Neutrophil (primary cell): ENCODE data around the gene RECQL5.
A peak's percentile ranks its signal among the peaks of the same experiment; 100 is the strongest.

Experiments
- H3K27ac ChIP-seq: fragments of 200-600 bp; sonication (generic); 2 replicates; pipeline ENCODE4 v1.5.1; 2016; ENCODE audit warnings: mild to moderate bottlenecking, moderate library complexity
- H3K27me3 ChIP-seq: fragments of 200-600 bp; sonication (generic); 2 replicates; pipeline ENCODE4 v1.6.0; 2016; ENCODE audit warnings: mild to moderate bottlenecking
- H3K36me3 ChIP-seq: fragments of 200-600 bp; sonication (generic); 2 replicates; pipeline ENCODE4 v1.5.1; 2017
- H3K4me1 ChIP-seq, 2 experiments: fragments of 200-600 bp in 1 of 2; sonication (generic) in 1 of 2; 1 replicate in 1 of 2; 2 replicates in 1 of 2; pipeline versions ENCODE4 v1.5.1 to v1.6.1; 2013 to 2016; ENCODE audit warnings: low read depth in 1 of 2, low read length in 1 of 2, mild to moderate bottlenecking in 1 of 2, moderate library complexity in 1 of 2; ENCODE audit not compliant: control insufficient read depth in 1 of 2, insufficient read depth in 1 of 2
- H3K4me3 ChIP-seq, 2 experiments: fragments of 200-600 bp in 1 of 2; sonication (generic) in 1 of 2; 1 replicate in 1 of 2; 2 replicates in 1 of 2; pipeline ENCODE4 v1.5.1; 2013 to 2016; ENCODE audit warnings: low read depth in 1 of 2, low read length in 1 of 2, mild to moderate bottlenecking in 1 of 2, moderate library complexity in 1 of 2
- H3K9me3 ChIP-seq: fragments of 200-600 bp; sonication (generic); 2 replicates; pipeline ENCODE4 v1.5.1; 2016
- TF ChIP-seq, protein P1 (sequence below): fragments of 200-600 bp; sonication (generic); IDR thresholded peaks from 2 replicates; pipeline ENCODE4 v1.5.1; 2016; ENCODE audit warnings: antibody characterized with exemption

Gene RECQL5

DNA sequence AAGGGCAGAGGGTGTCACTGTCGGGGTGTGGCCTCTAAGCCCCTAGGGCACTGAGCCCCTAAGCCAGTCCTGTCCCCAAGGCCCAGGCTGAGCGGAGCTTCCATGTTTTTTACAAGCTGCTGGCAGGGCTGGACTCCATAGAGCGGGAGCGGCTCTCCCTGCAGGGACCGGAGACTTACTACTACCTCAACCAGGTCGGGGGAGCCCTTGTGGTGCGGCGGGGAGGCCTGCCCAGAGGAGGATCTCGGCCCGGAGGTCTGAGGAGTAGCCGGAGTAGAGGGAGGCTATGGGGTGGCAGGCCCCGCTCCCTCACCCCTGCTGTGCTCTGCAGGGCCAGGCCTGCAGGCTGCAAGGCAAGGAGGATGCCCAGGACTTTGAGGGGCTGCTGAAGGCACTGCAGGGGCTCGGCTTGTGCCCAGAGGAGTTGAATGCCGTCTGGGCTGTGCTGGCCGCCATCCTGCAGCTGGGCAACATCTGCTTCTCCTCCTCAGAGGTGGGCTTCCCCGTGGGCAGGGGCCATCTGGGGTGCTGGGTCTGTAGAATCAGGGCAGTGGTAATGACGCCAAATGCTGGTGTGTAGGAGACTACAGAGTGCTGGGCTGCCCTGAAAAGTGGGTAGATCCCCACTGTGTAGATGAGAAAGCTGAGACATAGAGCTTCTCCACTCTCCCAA is 74.5 kb downstream of the RECQL5 start:
- TF ChIP-seq, protein P1, sequence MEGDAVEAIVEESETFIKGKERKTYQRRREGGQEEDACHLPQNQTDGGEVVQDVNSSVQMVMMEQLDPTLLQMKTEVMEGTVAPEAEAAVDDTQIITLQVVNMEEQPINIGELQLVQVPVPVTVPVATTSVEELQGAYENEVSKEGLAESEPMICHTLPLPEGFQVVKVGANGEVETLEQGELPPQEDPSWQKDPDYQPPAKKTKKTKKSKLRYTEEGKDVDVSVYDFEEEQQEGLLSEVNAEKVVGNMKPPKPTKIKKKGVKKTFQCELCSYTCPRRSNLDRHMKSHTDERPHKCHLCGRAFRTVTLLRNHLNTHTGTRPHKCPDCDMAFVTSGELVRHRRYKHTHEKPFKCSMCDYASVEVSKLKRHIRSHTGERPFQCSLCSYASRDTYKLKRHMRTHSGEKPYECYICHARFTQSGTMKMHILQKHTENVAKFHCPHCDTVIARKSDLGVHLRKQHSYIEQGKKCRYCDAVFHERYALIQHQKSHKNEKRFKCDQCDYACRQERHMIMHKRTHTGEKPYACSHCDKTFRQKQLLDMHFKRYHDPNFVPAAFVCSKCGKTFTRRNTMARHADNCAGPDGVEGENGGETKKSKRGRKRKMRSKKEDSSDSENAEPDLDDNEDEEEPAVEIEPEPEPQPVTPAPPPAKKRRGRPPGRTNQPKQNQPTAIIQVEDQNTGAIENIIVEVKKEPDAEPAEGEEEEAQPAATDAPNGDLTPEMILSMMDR: no peak
- Histone ChIP-seq H3K36me3 (peaks cover 26% of the 10 kb centered on the region), H3K27ac (no peak overlapping the region), H3K4me3 (no peak overlapping the region), H3K27me3 (no peaks in the 10 kb centered on the region), H3K9me3 (no peaks in the 10 kb centered on the region), H3K4me1 (peaks cover 10 to 17% of the 10 kb centered on the region in 2 experiments)

DNA sequence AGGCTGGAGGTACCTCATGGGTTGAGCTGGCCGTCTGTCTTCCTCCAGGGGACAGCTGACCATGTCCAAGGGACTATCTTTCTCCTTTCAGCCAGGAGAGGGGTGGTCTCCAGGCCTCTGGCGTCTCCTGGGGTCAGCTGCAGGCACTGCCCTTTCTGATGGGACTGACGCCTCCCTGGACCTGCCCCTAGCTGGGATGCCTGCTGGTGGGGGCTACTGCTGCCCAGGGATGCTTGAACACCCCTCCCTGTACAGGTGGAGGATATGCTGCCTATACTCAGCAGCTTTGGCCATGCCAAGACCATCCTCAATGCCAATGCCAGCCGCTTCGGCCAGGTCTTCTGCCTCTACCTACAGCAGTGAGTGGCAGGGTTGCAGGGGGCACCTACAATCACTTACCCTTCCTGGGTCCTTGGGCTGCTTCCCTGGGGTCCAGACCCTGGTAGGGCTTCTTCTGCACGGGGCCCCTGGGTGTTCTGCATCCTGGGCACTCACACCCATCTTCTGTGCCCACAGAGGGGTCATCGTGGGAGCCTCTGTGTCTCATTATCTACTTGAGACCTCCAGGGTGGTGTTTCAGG is 75.1 kb downstream of the RECQL5 start:
- Histone ChIP-seq H3K36me3 (peaks cover 24% of the 10 kb centered on the region), H3K4me1 (peaks cover 17 to 23% of the 10 kb centered on the region in 2 experiments), H3K27me3 (no peaks in the 10 kb centered on the region), H3K4me3 (no peak overlapping the region), H3K9me3 (no peaks in the 10 kb centered on the region), H3K27ac (no peak overlapping the region)
- TF ChIP-seq, protein P1: no peak

DNA sequence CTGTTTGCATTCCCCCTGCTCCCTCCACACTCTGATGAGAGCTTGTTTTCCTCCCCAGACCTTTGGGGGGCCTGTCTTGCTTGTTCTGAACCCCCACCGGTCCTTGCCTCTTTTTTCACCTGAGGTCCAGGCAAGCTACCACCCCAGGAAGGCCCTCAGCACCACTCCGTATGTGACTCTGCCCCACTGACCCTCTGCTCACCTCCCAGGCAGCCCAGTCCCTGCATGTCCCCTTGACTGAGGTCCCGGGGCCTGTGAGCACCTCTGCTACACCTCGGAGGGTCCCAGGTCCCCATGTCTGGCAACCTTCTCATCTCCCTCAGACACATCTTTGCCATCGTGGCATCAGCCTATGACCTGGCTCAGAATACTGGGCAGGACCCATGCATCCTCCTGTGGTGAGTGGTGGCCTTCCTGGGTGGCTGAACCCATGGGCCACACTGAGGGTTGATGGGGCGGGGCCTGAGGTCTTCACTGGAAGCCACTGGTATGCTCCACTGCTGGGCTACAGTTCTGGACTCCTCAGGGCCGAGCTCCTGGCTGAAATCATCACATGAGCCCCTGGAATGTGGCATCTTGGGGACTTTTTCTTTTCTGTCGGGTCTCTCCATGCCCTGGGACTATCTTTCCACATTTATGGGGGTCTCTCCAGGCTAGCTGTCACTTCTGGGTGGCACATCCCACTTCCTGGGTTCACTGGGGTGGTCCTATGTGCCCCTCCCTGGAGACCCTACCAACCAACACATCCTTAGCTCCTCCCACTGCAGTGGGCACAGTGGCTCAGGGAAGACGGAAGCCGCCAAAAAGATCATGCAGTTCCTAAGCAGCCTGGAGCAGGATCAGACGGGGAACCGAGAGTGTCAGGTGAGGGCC is 75.9 kb downstream of the RECQL5 start:
- H3K4me3 ChIP-seq: no peak overlapping the region
- no peaks in the 10 kb centered on the region for H3K27me3 ChIP-seq
- H3K36me3 ChIP-seq: peaks cover 18% of the 10 kb centered on the region
- TF ChIP-seq, protein P1: no peak
- peaks cover 17 to 23% of the 10 kb centered on the region in 2 experiments for H3K4me1 ChIP-seq
- H3K27ac ChIP-seq: peak overlapping the region; percentile 52
- no peaks in the 10 kb centered on the region for H3K9me3 ChIP-seq

DNA sequence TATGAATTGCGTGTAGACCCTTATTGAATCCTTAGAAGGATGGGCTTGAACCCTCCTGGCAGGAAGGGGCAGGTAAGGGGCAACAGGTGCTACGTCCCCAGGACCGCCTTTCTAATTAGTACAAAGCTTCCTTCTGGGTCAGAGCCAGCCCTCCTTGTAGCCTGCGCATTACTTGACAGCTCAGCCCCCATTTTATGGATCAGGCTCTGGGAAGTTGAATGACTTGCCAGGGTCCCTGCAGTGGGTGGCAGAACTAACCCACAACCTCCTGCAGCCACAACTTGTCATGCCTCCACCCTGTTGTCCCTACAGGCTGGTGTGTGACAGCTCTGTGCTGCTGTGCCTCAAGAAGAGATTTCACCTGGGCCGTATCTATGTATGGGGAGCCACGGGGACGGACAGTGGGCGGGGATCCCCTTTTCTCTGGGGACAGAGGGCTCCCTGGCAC is 76.6 kb downstream of the RECQL5 start:
- no peaks in the 10 kb centered on the region for H3K9me3 ChIP-seq
- TF ChIP-seq, protein P1: no peak
- H3K27me3 ChIP-seq: no peaks in the 10 kb centered on the region
- peaks cover 17 to 23% of the 10 kb centered on the region in 2 experiments for H3K4me1 ChIP-seq
- no peak overlapping the region for H3K4me3 ChIP-seq
- peaks cover 11% of the 10 kb centered on the region for H3K36me3 ChIP-seq
- H3K27ac ChIP-seq: peak overlapping the region; percentile 52

DNA sequence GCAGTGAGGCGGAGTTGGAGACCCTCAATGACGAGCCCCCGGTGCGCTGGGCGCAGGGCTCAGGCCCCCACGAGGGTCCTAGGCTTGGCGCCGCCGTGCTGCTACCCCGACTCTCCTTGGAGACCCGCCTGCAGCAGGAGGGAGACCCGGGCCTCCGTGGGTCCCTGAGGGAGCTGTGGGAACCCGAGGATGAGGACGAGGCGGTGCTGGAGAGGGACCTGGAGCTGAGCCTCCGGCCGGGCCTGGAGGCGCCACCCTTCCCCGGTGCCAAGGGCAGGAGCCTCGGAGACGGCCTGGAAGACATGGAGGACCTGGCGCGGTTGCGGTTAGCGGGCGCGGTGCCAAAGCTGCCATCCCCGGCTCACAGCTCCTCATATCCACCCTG is 77.0 kb downstream of the RECQL5 start:
- H3K4me1 ChIP-seq: peaks cover 17 to 23% of the 10 kb centered on the region in 2 experiments
- H3K27ac ChIP-seq: peak overlapping the region; percentile 52
- no peaks in the 10 kb centered on the region for H3K9me3 ChIP-seq
- TF ChIP-seq, protein P1: no peak
- peaks cover 7% of the 10 kb centered on the region for H3K36me3 ChIP-seq
- H3K4me3 ChIP-seq: peak overlapping the region; percentile 77 to 93
- no peaks in the 10 kb centered on the region for H3K27me3 ChIP-seq
